GM19463 (cell line): Measurements from ENCODE around the gene AGBL2.
"Not testable (repeated sequence)": the region's sequence is repeated elsewhere in the genome, so short reads cannot be mapped to it uniquely, and the experiment has no call there.

ENCODE experiments used
- ATAC-seq: cut with Tn5 transposase; IDR thresholded peaks from one replicate; pipeline ENCODE4 v1.9.1; 2021; ENCODE audit warnings: mild to moderate bottlenecking, moderate library complexity; ENCODE audit not compliant: unreplicated experiment

AGBL2 gene

DNA sequence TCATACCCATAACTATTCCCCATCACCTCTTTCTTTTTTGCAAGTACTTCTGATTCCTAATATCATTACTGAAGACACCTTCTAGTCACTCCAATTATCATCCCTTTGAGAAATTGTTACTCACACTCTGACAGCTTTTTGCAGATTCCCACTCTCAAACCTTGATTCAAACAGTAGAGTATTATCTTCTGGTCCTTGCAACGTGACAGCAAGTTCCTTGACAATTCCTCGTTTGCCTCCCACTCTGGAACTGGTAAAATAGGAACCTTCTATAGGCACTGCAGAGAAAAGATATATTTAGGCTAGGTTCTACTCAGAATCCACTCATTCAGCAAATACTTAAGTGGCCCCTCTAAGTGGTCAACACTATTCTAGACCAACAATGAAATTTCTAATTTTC lies 23.2 kb downstream of the AGBL2 start:
- no peak for ATAC-seq

DNA sequence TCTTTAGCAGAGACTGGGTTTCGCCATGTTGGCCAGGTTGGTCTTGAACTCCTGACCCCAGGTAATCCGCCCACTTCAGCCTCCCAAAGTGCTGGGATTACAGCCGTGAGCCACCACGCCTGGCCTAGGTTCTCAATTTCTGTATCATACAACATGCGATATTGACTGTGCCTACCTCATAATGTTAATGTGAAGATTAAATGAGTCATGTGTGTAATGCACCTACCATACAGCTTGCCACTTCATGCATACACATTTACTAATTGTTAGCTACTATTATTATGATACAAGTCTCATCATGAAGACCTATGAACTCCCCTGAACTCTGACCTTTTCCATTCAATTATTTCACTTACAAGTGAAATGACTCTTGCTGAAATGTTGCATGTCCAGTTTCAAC lies 25.7 kb downstream of the AGBL2 start:
- ATAC-seq = no peak

DNA sequence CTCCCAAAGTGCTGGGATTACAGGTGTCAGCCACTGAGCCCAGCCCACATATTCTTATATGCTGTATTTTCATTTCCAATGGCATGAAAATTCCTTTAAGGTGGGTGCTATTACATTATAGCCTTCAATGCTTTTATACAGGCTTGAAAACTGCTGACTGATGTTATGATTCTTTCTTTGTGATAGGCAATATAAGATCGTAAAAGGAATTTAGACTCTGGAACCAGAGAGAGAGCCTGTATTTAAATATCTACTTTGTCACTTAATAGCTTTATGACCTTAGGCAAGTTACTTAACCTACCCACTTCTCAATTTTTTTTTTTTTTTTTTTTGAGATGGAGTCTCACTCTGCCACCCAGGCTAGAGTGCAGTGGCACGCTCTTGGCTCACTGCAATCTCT lies 26.2 kb downstream of the AGBL2 start:
- ATAC-seq = no peak

DNA sequence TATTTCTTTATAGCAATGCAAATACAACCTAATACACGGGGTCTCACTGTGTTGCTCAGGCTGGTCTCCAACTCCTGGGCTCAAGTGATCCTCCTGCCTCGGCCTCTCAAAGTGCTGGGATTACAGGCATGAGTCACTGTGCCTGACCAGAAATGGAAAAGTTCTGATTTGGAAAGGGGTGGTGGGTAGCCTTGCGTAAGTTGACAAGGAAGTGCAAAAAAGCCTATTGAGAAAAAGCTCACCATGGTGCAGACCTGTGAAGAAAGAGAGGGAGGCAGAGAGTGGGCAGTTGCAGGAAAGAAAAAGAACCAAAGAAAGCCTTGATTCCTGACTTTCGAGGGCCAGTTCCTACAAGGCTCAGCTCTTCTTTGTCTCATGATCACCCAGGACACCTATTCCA lies 27.1 kb downstream of the AGBL2 start:
- ATAC-seq = no peak

DNA sequence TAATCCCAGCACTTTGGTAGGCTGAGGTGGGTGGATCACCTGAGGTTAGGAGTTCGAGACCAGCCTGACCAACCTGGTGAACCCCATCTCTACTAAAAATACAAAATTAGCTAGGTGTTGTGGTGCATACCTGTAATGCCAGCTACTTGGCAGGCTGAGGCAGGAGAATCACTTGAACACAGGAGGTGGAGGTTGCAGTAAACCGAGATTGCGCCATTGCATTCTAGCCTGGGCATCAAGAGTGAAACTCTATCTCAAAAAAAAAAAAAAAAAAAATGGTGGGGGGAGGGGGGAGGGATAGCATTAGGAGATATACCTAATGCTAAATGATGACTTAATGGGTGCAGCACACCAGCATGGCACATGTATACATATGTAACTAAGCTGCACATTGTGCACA lies 28.5 kb downstream of the AGBL2 start:
- not testable (repeated sequence) for ATAC-seq

DNA sequence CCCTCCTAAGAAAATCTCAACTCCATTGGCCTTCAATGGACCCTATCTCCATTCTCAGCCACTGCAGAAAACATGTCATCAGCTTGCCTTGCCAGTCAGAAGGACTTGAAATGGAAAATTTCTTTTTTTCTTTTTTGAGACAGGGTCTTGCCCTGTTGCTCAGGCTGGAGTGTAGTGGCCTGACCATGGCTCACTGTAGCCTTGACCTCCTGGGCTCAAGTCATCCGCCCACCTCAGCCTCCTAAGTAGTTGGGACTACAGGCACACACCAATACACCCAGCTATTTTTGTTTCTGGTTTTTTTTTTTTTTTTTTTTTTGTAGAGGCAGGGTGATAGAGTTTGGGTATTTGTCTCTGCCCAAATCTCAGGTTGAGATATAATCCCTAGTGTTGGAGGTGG lies 29.0 kb downstream of the AGBL2 start:
- no peak for ATAC-seq

DNA sequence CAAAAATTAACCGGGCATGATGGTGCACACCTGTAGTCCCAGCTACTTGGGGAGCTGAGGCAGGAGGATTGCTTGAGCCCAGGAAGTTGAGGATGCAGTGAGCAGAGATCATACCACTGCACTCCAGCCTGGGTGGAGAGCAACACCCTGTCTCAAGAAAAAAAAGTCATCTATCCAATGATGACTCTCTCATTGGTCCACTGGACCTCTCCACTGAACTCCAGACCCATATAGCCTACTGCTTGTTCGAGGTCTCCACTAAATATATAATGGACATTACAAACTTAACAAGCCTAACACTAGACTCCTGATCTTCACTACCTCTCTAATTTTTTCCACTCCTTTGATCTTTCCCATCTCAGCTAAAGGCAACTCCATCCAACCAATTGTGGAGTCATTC lies 39.3 kb downstream of the AGBL2 start:
- ATAC-seq = no peak

DNA sequence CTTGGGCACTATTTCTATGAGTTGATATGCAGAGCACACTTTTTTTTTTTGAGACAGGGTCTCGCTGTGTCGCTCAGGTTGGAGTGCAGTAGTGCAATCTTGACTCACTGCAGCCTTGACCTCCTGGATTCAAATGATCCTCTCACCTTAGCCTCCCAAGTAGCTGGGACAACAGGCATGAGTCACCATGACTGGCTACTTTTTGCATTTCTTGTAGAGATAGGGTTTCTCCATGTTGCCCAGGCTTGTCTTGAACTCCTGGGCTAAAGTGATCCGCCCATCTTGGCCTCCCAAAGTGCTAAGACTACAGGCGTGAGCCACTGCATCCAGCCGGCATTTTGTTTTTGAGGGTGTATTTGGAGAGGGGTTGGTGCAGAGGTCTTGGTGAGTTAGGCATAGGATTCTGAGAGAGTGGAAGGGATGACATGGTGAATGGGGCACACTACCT lies 42.9 kb downstream of the AGBL2 start:
- no peak for ATAC-seq

DNA sequence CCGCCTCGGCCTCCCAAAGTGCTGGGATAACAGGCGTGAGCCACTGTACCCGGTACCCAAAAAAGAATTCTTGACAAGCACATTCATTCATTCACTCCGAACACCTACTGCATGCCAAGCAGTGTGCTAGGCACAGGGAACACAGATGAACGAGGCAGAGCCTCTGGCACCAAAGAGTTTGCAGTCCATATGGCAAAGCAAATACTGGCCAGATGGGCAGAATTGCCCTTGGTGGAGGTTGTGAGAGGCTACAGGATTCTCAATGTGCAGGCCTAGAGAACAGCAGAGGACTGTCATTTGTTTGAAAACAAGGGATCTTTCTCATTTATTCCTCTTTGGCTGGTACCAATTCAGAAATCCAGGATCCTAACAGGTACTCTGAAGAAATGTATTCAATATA lies 45.3 kb downstream of the AGBL2 start:
- ATAC-seq = no peak

DNA sequence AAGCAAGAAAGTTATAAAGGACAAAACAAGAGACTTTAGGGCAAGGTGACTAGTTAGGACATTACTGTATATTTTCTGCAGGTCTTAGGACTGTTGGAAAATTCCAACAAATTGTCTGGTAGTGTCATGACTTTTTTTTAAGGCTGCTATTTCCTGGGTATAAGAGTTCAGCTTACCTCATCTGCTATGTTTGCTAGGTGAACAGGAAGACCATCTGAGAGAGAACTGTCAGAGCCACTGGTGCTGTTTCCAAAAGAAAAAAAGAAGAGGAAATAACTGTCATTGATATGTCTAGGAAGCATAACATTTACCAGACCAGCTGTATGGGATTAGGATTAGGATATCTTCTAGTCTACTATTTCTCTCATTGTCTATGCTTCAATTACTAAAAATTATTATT lies 46.5 kb downstream of the AGBL2 start:
- no peak for ATAC-seq

DNA sequence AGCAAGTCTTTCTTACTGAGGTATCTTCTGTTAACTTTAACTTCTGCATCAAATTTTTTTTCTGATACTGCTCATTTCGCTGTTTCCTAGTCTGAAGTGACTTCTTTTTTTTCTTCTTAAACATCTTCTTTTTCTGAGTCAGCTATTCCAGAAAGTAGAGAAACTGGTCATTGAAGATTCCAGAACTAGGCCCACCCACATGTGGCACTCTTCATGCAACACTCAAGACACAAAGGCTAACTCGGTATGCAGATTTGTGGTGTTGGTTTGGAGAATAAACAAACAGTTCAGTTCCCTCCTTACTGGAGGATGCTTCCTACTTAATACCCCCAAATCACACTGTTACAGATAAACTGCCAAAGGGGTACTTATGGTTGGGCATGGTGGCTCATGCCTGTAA lies 47.6 kb downstream of the AGBL2 start:
- ATAC-seq = no peak

DNA sequence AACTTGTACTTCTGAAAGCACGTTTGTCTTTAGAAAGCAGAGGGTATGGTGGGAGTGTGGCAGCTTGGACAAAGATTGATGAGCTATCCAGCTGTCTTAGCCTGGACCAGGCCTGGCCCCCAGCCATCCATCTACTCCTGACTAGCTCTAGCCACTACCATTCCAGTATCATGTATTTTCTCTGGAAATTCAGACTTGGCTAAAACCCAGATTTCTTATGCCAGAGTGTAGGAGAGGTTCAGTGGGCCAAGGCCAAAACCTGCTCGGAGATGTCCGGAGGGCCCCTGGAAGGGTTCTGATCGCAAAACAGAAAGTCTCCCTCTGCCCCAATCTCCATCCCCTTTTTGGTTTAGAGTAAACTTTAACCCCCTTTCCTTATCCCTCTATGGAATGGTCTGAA lies 48.0 kb downstream of the AGBL2 start:
- ATAC-seq = no peak

DNA sequence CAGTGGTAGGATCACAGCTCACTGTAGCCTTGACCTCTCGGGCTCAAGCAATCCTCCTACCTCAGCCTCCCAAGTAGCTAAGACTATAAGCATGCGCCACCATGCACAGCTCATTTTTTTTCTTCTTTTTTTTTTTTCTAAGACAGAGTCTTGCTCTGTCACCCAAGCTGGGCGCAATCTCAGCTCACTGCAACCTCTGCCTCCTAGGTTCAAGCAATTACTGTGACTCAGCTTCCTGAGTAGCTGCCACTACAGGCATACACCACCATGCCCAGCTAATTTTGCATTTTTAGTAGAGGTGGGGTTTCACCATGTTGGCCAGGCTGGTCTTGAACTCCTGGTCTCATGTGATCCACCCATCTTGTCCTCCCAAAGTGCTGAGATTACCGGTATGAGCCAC lies 50.2 kb downstream of the AGBL2 start:
- ATAC-seq = not testable (repeated sequence)

DNA sequence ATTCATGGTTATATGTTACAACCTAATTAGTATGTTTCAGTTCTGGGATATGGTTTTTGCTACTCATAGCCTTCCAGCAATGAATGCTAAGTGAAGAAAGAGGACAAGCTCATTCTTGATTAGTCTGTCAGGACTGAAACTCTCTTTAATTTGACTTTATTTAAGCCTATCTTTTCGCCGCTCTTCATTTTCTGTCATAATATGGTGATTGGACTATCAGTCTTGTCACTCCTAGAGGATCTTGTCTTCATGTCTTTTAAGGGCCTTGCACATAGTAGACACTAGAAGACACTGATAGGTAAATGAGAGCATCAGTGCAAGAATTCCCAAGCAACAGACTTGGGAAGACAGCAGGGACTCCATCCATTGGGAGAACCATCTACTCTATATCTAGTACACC lies 53.9 kb downstream of the AGBL2 start:
- no peak for ATAC-seq

DNA sequence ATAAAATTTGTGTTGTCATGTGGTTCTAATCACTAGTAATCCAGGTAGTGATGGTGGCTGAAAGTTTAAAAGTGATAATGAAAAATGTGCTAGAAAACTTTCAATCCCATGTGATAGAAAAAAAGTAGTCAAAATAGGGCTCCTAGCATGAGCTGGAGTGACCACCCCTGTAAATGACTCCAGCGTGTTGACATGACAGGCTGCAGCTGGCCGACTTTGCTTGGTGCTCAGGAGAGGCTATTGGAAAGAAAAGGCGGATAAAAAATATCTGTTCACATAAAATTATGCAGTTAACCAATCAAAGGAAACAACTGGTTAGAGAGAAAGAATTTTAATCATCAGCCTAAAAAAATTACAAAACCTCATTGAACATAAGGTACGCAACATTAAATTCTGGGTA lies 55.9 kb downstream of the AGBL2 start:
- no peak for ATAC-seq

DNA sequence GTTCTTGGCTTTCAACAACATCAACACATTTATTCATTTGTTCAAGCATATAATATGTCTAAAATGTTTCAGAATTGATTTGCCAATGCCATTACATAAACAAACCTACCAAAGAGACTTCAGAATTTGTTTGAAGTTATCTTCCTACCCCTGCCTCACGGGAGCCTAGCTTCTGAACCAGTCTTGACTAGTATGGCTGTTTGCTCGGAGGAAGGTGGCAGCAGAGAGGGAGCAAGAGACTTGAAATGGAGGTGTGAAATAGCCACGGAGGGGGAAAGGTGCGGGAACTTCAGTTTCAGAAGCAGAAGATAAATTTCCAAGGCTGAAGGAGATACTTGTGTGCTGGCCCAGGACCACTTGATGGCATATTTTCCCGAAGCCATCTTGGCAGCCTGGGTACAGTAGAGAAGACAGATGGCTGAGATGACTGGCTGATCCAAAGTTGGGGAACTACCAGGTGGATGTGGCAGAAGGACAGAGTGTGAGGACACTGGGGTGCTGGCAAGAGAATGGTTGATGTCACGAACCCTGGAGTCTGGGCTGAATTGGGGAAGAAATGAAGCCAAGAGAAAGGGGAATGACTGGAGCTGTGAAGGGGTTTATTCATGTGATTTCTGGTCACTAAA lies 58.8 kb downstream of the AGBL2 start:
- no peak for ATAC-seq

DNA sequence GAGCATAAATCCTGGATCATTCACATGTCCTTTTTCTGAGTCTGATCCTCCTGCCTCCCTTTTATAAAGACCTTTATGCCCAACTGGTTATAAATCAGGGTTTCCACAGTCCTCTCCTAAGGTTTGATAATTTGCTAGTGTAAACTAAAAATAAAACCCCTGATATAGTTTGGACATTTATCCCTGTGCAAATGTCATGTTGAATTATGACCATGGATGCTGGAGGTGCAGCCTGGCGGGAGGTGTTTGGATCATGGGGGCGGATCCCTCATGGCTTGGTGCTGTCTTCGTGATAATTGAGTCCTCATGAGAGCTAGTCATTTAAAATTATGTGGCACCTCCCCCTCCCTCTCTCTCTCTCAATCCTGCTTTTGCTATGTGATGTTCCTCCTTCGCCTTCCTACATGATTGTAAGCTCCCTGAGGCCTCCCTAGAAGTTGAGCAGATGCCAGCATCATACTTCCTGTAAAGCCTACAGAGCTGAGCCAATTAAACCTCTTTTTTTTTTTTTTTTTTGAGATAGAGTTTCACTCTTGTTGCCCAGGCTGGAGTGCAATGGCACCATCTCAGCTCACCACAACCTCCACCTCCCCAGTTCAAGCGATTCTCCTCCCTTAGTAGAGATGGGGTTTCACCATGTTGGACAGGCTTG lies 63.2 kb downstream of the AGBL2 start:
- no peak for ATAC-seq

DNA sequence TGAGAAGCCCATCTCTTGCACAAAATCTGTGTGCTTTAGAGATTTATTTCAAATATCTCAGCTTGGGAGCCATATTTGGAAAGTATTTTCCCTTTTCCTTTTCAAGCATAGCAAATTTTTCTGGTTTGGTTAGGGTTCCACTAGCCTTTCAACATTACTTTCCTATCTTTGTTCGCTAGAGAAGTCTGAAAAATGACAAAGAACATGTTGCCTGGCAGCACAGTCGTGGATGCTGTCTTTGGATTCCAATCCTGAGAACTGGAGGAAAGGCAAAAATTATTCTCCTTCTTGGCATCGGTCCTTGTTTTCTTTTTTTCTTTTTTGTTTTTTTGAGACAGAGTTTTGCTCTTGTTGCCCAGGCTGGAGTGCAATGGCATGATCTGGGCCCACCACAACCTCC lies 65.9 kb downstream of the AGBL2 start:
- ATAC-seq = no peak

DNA sequence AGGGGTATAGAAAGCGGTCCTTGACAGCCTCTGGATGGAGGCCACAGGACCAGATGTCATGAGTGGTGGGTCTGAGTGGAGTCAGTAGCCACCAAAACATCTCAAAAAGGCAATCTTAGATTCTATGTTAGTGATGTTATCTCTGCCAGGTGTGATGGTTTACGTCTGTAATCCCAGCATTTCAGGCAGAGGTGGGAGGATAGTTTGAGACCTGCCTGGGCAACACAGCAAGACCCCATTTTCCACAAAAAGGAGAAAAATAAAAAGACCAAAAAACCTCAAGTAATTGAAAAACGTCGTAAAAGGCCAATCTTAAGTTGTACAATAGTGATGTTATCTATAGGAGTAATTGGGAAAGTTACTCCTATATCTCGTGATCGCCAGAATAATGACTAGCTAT lies 69.2 kb downstream of the AGBL2 start:
- ATAC-seq = no peak

DNA sequence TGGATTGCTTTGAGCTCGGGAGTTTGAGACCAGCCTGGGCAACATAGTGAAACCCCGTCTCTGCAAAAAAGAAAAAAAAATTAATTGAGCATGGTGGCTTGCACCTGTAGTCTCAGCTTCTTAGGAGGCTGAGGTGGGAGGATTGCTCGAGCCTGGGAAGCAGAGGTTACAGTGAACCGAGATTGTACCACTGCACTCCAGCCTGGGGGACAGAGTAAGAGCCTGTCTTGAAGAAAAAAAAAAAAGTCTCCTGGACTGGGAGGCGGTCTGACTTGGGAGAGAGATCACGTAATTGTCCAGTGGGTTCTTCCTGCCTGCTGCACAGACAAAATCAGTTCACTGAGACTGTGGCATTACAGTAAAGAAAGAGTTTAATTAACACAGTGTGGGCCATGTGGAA lies 69.7 kb downstream of the AGBL2 start:
- no peak for ATAC-seq

DNA sequence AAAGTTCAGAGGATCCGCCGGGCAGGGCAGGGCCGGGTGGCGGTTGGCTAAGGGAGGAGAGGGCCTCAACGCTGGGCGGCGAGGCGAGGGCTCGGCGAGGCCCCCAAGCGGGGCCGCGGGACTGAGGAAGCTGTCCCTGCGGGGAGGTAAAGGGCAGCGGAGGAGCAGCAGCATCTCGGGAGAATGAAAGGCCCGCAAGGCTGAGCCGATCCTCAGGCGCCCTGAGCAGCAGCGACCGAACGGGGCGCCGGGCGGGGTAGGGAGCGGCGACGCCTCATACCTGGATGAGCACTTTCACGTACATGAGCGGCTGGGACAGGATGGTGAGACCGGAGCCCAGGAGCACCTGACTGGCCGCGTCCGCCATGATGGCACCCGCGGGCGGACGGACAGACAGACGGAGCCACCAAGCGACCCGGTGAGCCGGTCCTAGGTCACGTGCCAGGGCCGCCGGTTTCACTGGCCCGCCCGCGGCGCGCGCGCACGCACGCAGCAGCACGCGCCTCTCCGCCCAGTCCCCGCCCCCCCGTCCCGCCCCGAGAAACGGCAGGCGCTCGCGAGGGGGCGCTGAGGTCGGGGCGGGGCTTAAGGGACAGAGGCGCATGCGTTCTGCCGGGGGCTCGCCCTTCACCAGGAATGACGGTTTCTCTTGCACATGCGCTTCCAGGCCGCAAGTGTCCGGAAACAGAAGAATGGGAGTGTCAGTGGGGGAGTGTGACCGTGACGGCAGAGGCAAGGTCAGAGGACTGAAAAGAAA lies 72.9 kb downstream of the AGBL2 start, which contains the start of gene MTCH2:
TSS of gene MTCH2 (minus strand) at position 461 of the 757 bp plus-strand sequence. CDS start at position 367, 94 bp downstream.
- peak; percentile 91 for ATAC-seq

DNA sequence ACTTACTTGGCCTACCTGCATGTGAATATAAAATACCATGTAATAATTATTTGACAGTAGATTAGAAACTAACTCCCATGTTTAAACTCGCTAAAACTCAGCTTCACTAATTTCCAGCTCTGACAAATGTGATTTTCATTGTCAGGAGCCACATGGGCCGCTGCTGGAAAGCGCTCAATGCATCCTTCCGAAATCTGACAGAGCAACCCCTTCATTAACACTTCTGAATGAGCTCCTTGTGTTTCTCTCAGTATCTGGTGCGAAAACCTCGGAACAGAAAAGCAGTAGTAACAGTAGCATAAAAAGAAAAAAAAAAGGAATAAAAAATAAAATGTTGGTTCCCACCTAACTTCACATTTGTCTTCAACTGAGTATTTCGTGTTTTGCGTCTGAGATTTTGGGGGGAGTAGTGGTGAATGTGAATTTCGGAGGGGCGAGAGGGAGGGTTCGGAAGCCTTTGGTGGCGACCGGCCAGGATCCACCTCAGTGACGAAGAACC lies 73.5 kb downstream of the AGBL2 start:
- ATAC-seq = no peak
